ENCODE data around the gene ZIC4. TPM values are rescaled to one million over a fixed set of nuclear protein-coding genes. Genes with fewer than 3 reads are reported as not detected.

Gene ZIC4
- polyA plus RNA-seq, 5 donors = 0.08 TPM; not detected in 4

GRCh38 chr3:147407498-147408187 is 1.3 kb upstream of the ZIC4 start:
- no peak for DNase-seq

- no peak for DNase-seq
These were observed 763 bp upstream of the ZIC4 start for GRCh38 chr3:147407114-147407497.

GRCh38 chr3:147405231-147406027 is 914 bp downstream of the ZIC4 start:
- DNase-seq = no peak

- no peak for DNase-seq
These were observed 1.5 kb downstream of the ZIC4 start for GRCh38 chr3:147404800-147405230.

GRCh38 chr3:147404000-147404799 is 2.1 kb downstream of the ZIC4 start:
- DNase-seq = no peak

- DNase-seq = no peak
These were observed 2.8 kb downstream of the ZIC4 start for GRCh38 chr3:147403511-147403910.

GRCh38 chr3:147402159-147402558 is 4.2 kb downstream of the ZIC4 start:
- DNase-seq = no peak

GRCh38 chr3:147401421-147401820 is 4.9 kb downstream of the ZIC4 start:
- no peak for DNase-seq

GRCh38 chr3:147400999-147401398 is 5.3 kb downstream of the ZIC4 start:
- no peak for DNase-seq

- no peak for DNase-seq
These were observed 6.2 kb downstream of the ZIC4 start for GRCh38 chr3:147400111-147400510.

- DNase-seq = no peak
These were observed 7.4 kb downstream of the ZIC4 start for GRCh38 chr3:147398813-147399534.

- no peak for DNase-seq
These were observed 8.2 kb downstream of the ZIC4 start for GRCh38 chr3:147397875-147398812.

GRCh38 chr3:147397155-147397874 is 9.0 kb downstream of the ZIC4 start:
- no peak for DNase-seq

GRCh38 chr3:147396712-147397046 is 9.7 kb downstream of the ZIC4 start:
- DNase-seq = no peak

- DNase-seq = no peak
These were observed 10.2 kb downstream of the ZIC4 start for GRCh38 chr3:147395899-147396711.

GRCh38 chr3:147394884-147395225 is 11.5 kb downstream of the ZIC4 start:
- DNase-seq = no peak

- no peak for DNase-seq
These were observed 12.1 kb downstream of the ZIC4 start for GRCh38 chr3:147393943-147394883.

All from right lung (tissue), 5 donors.